ENCODE results near the gene CHMP4B.

The CHMP4B gene

GRCh38 chr20:33878583-33878982 lies 67.4 kb downstream of the CHMP4B start:
- H3K36me3 Mint-ChIP-seq (ENCODE audit: low read depth) = no peaks in the 10 kb centered on the region
- H3K27me3 Mint-ChIP-seq = peaks cover 10% of the 10 kb centered on the region
- peaks cover 9% of the 10 kb centered on the region for H3K9me3 Mint-ChIP-seq
- no peak overlapping the region for H3K27ac Mint-ChIP-seq
- H3K4me3 Mint-ChIP-seq = no peak overlapping the region
- H3K4me1 Mint-ChIP-seq (ENCODE audit: low read depth) = peaks cover 6% of the 10 kb centered on the region
- intact Hi-C loops (cut with micrococcal nuclease) = no loop called here

- H3K4me3 Mint-ChIP-seq = no peak overlapping the region
- H3K27me3 Mint-ChIP-seq = peaks cover 7% of the 10 kb centered on the region
- H3K4me1 Mint-ChIP-seq (ENCODE audit: low read depth) = no peaks in the 10 kb centered on the region
- intact Hi-C loops (cut with micrococcal nuclease) = no loop called here
- peaks cover 9% of the 10 kb centered on the region for H3K9me3 Mint-ChIP-seq
- H3K36me3 Mint-ChIP-seq (ENCODE audit: low read depth) = no peaks in the 10 kb centered on the region
- H3K27ac Mint-ChIP-seq = no peak overlapping the region
Measured at GRCh38 chr20:33880396-33880795, 69.2 kb downstream of the CHMP4B start.

GRCh38 chr20:33881989-33882388 lies 70.8 kb downstream of the CHMP4B start:
- peaks cover 7% of the 10 kb centered on the region for H3K27me3 Mint-ChIP-seq
- H3K4me1 Mint-ChIP-seq (ENCODE audit: low read depth) = no peaks in the 10 kb centered on the region
- intact Hi-C loops (cut with micrococcal nuclease) = no loop called here
- no peaks in the 10 kb centered on the region for H3K36me3 Mint-ChIP-seq (ENCODE audit: low read depth)
- H3K27ac Mint-ChIP-seq = no peak overlapping the region
- H3K9me3 Mint-ChIP-seq = peaks cover 9% of the 10 kb centered on the region
- H3K4me3 Mint-ChIP-seq = no peak overlapping the region

GRCh38 chr20:33882481-33882880 lies 71.3 kb downstream of the CHMP4B start:
- H3K36me3 Mint-ChIP-seq (ENCODE audit: low read depth) = no peaks in the 10 kb centered on the region
- intact Hi-C loops (cut with micrococcal nuclease) = no loop called here
- H3K27ac Mint-ChIP-seq = no peak overlapping the region
- H3K9me3 Mint-ChIP-seq = peaks cover 9% of the 10 kb centered on the region
- H3K4me3 Mint-ChIP-seq = no peak overlapping the region
- no peaks in the 10 kb centered on the region for H3K4me1 Mint-ChIP-seq (ENCODE audit: low read depth)
- H3K27me3 Mint-ChIP-seq = peaks cover 7% of the 10 kb centered on the region

GRCh38 chr20:33883164-33883563 lies 72.0 kb downstream of the CHMP4B start:
- intact Hi-C loops (cut with micrococcal nuclease) = no loop called here
- Mint-ChIP-seq H3K27ac (no peak overlapping the region), H3K4me1 (ENCODE audit: low read depth) (no peaks in the 10 kb centered on the region), H3K27me3 (peaks cover 5% of the 10 kb centered on the region), H3K4me3 (no peak overlapping the region), H3K9me3 (peaks cover 5% of the 10 kb centered on the region), H3K36me3 (ENCODE audit: low read depth) (no peaks in the 10 kb centered on the region)

GRCh38 chr20:33884633-33885032 lies 73.5 kb downstream of the CHMP4B start:
- Mint-ChIP-seq H3K27ac (no peak overlapping the region), H3K4me1 (ENCODE audit: low read depth) (no peaks in the 10 kb centered on the region), H3K27me3 (peaks cover 5% of the 10 kb centered on the region), H3K4me3 (no peak overlapping the region), H3K9me3 (no peaks in the 10 kb centered on the region), H3K36me3 (ENCODE audit: low read depth) (no peaks in the 10 kb centered on the region)
- intact Hi-C loops (cut with micrococcal nuclease) = no loop called here

- no peaks in the 10 kb centered on the region for H3K36me3 Mint-ChIP-seq (ENCODE audit: low read depth)
- H3K9me3 Mint-ChIP-seq = peaks cover 10% of the 10 kb centered on the region
- peaks cover 9% of the 10 kb centered on the region for H3K27me3 Mint-ChIP-seq
- intact Hi-C loops (cut with micrococcal nuclease) = no loop called here
- no peak overlapping the region for H3K4me3 Mint-ChIP-seq
- no peak overlapping the region for H3K27ac Mint-ChIP-seq
- H3K4me1 Mint-ChIP-seq (ENCODE audit: low read depth) = no peaks in the 10 kb centered on the region
Measured at GRCh38 chr20:33889312-33889711, 78.2 kb downstream of the CHMP4B start.

- Mint-ChIP-seq H3K4me3 (no peak overlapping the region), H3K27ac (no peak overlapping the region), H3K9me3 (peaks cover 10% of the 10 kb centered on the region), H3K36me3 (ENCODE audit: low read depth) (no peaks in the 10 kb centered on the region), H3K4me1 (ENCODE audit: low read depth) (no peaks in the 10 kb centered on the region), H3K27me3 (peaks cover 13% of the 10 kb centered on the region)
- intact Hi-C loops (cut with micrococcal nuclease) = no loop called here
Measured at GRCh38 chr20:33890557-33890956, 79.4 kb downstream of the CHMP4B start.

GRCh38 chr20:33893314-33893713 lies 82.2 kb downstream of the CHMP4B start:
- Mint-ChIP-seq H3K27me3 (peaks cover 26% of the 10 kb centered on the region), H3K4me1 (ENCODE audit: low read depth) (no peaks in the 10 kb centered on the region), H3K27ac (no peak overlapping the region), H3K9me3 (peaks cover 10% of the 10 kb centered on the region), H3K36me3 (ENCODE audit: low read depth) (no peaks in the 10 kb centered on the region), H3K4me3 (no peak overlapping the region)
- intact Hi-C loops (cut with micrococcal nuclease) = no loop called here

- H3K4me3 Mint-ChIP-seq = no peak overlapping the region
- H3K4me1 Mint-ChIP-seq (ENCODE audit: low read depth) = no peaks in the 10 kb centered on the region
- no peak overlapping the region for H3K27ac Mint-ChIP-seq
- peaks cover 26% of the 10 kb centered on the region for H3K27me3 Mint-ChIP-seq
- intact Hi-C loops (cut with micrococcal nuclease) = no loop called here
- H3K9me3 Mint-ChIP-seq = peaks cover 10% of the 10 kb centered on the region
- no peaks in the 10 kb centered on the region for H3K36me3 Mint-ChIP-seq (ENCODE audit: low read depth)
Measured at GRCh38 chr20:33894798-33895197, 83.7 kb downstream of the CHMP4B start.

- intact Hi-C loops (cut with micrococcal nuclease) = no loop called here
- H3K27ac Mint-ChIP-seq = no peak overlapping the region
- no peaks in the 10 kb centered on the region for H3K4me1 Mint-ChIP-seq (ENCODE audit: low read depth)
- peaks cover 25% of the 10 kb centered on the region for H3K27me3 Mint-ChIP-seq
- H3K36me3 Mint-ChIP-seq (ENCODE audit: low read depth) = no peaks in the 10 kb centered on the region
- no peak overlapping the region for H3K4me3 Mint-ChIP-seq
- no peaks in the 10 kb centered on the region for H3K9me3 Mint-ChIP-seq
Measured at GRCh38 chr20:33896509-33896908, 85.4 kb downstream of the CHMP4B start.

- H3K9me3 Mint-ChIP-seq = no peaks in the 10 kb centered on the region
- intact Hi-C loops (cut with micrococcal nuclease) = no loop called here
Measured at GRCh38 chr20:33897313-33897912, 86.3 kb downstream of the CHMP4B start.

GRCh38 chr20:33899106-33899505 lies 88.0 kb downstream of the CHMP4B start:
- Mint-ChIP-seq H3K4me3 (no peak overlapping the region), H3K4me1 (ENCODE audit: low read depth) (no peaks in the 10 kb centered on the region), H3K9me3 (no peaks in the 10 kb centered on the region), H3K36me3 (ENCODE audit: low read depth) (no peaks in the 10 kb centered on the region), H3K27me3 (peaks cover 26% of the 10 kb centered on the region), H3K27ac (no peak overlapping the region)
- intact Hi-C loops (cut with micrococcal nuclease) = no loop called here

More at GRCh38 chr20:33897313-33897912, 86.3 kb downstream of the CHMP4B start:
- no peaks in the 10 kb centered on the region for H3K4me1 Mint-ChIP-seq (ENCODE audit: low read depth)
- no peak overlapping the region for H3K27ac Mint-ChIP-seq
- H3K4me3 Mint-ChIP-seq = no peak overlapping the region
- H3K36me3 Mint-ChIP-seq (ENCODE audit: low read depth) = no peaks in the 10 kb centered on the region
- peaks cover 28% of the 10 kb centered on the region for H3K27me3 Mint-ChIP-seq

GRCh38 chr20:33900521-33901131 lies 89.5 kb downstream of the CHMP4B start:
- Mint-ChIP-seq H3K4me3 (no peak overlapping the region), H3K9me3 (no peaks in the 10 kb centered on the region), H3K36me3 (ENCODE audit: low read depth) (no peaks in the 10 kb centered on the region), H3K4me1 (ENCODE audit: low read depth) (no peaks in the 10 kb centered on the region), H3K27me3 (peaks cover 21% of the 10 kb centered on the region), H3K27ac (no peak overlapping the region)
- intact Hi-C loops (cut with micrococcal nuclease) = no loop called here

- Mint-ChIP-seq H3K36me3 (ENCODE audit: low read depth) (no peaks in the 10 kb centered on the region), H3K4me3 (no peak overlapping the region), H3K27ac (no peak overlapping the region), H3K4me1 (ENCODE audit: low read depth) (no peaks in the 10 kb centered on the region), H3K9me3 (no peaks in the 10 kb centered on the region), H3K27me3 (peaks cover 20% of the 10 kb centered on the region)
- intact Hi-C loops (cut with micrococcal nuclease) = no loop called here
Measured at GRCh38 chr20:33901132-33901523, 90.0 kb downstream of the CHMP4B start.

Data from dendritic cell treated with granulocyte-macrophage colony-stimulating factor and Interleukin-4, amounts not matched to agents 40 ng/mL and 50 ng/mL, for 4 days (primary cell).